NCI-H2196 (cell line): ENCODE data around the gene RIPPLY3.
"Not testable (repeated sequence)": the region's sequence is repeated elsewhere in the genome, so short reads cannot be mapped to it uniquely, and the experiment has no call there.

ENCODE experiments used
- DNase-seq: peaks from one replicate; lab custom pipeline; 2025; ENCODE audit not compliant: unreplicated experiment; lab: John Stamatoyannopoulos, UW

RIPPLY3 gene

GRCh38 chr21:37008724-37009123 is 2.2 kb downstream of the RIPPLY3 start:
- DNase-seq, result peak; percentile 64

GRCh38 chr21:37009740-37010341 is 3.3 kb downstream of the RIPPLY3 start:
- peak; percentile 95 for DNase-seq

GRCh38 chr21:37017951-37018679 is 11.6 kb downstream of the RIPPLY3 start:
- DNase-seq, result no peak

- DNase-seq, result no peak
These were observed 20.0 kb downstream of the RIPPLY3 start for GRCh38 chr21:37026499-37026898.

- no peak for DNase-seq
These were observed 22.1 kb downstream of the RIPPLY3 start for GRCh38 chr21:37028570-37028969.

- no peak for DNase-seq
These were observed 24.4 kb downstream of the RIPPLY3 start for GRCh38 chr21:37030864-37031263.

- DNase-seq, result no peak
These were observed 25.8 kb downstream of the RIPPLY3 start for GRCh38 chr21:37032293-37032692.

GRCh38 chr21:37032877-37033471 is 26.5 kb downstream of the RIPPLY3 start:
- no peak for DNase-seq

- not testable (repeated sequence) for DNase-seq
These were observed 27.9 kb downstream of the RIPPLY3 start for GRCh38 chr21:37034394-37034793.

GRCh38 chr21:37036177-37036576 is 29.7 kb downstream of the RIPPLY3 start:
- no peak for DNase-seq

- DNase-seq, result no peak
These were observed 33.0 kb downstream of the RIPPLY3 start for GRCh38 chr21:37039411-37040075.

GRCh38 chr21:37040212-37040611 is 33.7 kb downstream of the RIPPLY3 start:
- no peak for DNase-seq

GRCh38 chr21:37041706-37042271 is 35.3 kb downstream of the RIPPLY3 start:
- DNase-seq, result peak; percentile 33

GRCh38 chr21:37043818-37044217 is 37.3 kb downstream of the RIPPLY3 start:
- no peak for DNase-seq

- no peak for DNase-seq
These were observed 38.1 kb downstream of the RIPPLY3 start for GRCh38 chr21:37044643-37045042.

- no peak for DNase-seq
These were observed 38.6 kb downstream of the RIPPLY3 start for GRCh38 chr21:37045149-37045548.

GRCh38 chr21:37045556-37045955 is 39.1 kb downstream of the RIPPLY3 start:
- DNase-seq, result no peak

- no peak for DNase-seq
These were observed 40.6 kb downstream of the RIPPLY3 start for GRCh38 chr21:37047079-37047478.

GRCh38 chr21:37049741-37050140 is 43.2 kb downstream of the RIPPLY3 start:
- DNase-seq, result not testable (repeated sequence)

GRCh38 chr21:37055271-37055855 is 48.9 kb downstream of the RIPPLY3 start:
- DNase-seq, result no peak

GRCh38 chr21:37057614-37058013 is 51.1 kb downstream of the RIPPLY3 start:
- no peak for DNase-seq
